IPS DF 4.7 (cell line): ENCODE data around the gene CELF4.

ENCODE experiments used
- DNase-seq: peaks from one replicate; pipeline ENCODE4 v3.0.0-alpha.2; 2013; ENCODE audit warnings: low spot score; ENCODE audit errors: extremely low read depth

CELF4 gene

GRCh38 chr18:37527395-37527794 lies 38.2 kb downstream of the CELF4 start:
- DNase-seq, result no peak

DNA sequence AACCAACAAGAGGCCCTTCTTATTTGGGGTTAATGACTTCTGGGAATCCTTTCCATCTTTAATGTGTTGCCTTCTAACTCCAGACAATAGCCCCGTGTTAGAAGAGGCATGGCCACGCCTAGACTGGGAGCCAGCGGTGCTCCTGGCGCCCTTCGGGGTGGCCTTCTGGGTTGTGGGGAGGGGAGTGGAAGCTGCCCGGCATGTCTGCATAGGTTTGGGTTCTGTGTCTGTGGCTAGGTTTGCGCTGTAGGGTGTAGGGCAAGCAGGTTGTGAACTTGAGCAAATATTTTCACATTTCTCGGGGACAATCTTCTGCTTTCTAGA lies 40.4 kb downstream of the CELF4 start:
- DNase-seq, result no peak

DNA sequence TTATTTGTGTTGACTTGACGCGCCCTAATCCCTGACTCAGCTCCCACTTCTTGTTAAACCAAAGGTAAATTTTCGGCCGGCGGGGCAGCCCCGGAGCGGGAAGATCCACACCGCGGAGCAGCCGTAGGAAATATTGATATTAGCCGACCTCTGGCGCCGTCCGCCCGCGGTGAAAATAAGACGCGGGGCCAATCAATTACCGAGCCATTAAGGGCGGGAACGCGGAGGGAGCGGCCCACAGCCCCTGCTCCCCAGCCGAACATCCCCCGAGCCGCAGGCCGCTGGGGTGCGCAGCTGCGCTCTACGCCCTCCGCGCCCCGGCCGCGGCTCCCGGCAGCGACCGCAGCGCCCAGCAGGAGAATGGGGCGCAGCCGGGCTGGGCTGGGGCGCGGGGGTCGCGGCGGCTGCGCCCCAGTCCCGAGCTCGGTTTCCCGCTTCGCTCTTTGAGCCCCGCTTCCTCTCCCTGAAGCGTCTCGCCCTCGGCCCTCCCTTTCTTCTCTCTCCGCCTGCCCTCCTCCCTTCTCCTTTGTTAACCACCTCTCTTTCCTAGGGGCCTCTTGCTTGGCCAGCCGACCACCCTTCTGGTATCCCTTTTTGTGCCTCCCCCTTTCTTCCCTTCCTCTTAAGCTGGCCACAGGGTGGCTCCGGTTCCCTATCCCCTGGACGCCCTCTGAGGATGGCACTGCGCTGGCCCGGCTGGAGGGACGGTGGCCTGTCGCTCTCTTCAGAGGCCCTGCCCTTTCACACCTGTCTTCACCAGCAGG lies 40.9 kb downstream of the CELF4 start:
- DNase-seq, result no peak

- DNase-seq, result no peak
These were observed 41.5 kb downstream of the CELF4 start for GRCh38 chr18:37524139-37524497.

GRCh38 chr18:37521510-37522465 lies 43.8 kb downstream of the CELF4 start:
- no peak for DNase-seq

DNA sequence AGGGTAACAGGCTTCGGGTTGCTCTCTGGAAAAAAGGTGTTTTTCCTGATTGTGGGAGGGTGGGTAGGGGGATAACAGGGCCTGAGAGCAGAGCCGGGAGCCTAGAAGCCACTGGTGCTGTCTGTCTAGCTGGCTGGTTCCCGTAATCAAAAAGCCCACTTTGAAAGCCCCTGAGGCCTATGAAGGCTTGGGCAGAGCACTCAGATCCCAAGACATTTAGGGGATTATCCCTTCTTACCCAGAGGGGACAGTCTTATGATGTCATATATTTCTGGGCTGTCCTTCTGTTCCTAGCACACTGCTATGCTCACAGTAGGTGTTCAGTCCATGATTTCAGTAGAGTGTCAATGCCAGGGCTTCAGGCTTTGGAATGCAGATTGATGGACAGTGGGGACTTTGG lies 45.1 kb downstream of the CELF4 start:
- no peak for DNase-seq

DNA sequence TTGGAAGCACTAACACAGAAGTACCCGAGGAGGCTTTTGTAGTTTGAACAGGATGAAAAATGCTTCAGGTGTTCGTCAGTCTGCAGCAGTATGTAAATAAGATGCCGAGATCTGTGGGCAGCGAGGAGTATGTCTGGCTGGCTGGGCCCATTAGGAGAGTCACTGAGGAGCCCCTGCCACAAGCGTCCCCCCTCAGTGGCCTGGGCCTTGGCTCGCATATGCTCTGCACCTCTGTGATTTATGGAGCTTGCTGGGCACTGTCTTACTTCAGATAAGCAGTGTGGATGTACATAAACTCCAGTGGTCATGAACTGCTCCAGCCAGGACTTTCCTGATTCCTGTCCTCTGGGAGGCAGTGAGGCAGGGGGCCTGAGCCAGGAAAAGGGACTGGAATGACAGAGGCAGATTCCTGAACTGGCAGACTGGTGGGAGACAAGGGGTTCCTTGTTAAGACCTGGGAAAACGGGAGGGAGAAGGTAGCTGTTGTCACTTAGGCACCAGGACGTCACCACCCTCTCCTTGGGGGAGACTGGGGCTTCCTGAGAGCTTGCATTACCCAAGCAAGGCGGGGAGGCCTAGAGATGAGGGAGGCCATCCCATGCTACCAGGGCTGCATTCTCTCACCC lies 46.0 kb downstream of the CELF4 start:
- DNase-seq, result no peak

- no peak for DNase-seq
These were observed 49.2 kb downstream of the CELF4 start for GRCh38 chr18:37516361-37516853.

DNA sequence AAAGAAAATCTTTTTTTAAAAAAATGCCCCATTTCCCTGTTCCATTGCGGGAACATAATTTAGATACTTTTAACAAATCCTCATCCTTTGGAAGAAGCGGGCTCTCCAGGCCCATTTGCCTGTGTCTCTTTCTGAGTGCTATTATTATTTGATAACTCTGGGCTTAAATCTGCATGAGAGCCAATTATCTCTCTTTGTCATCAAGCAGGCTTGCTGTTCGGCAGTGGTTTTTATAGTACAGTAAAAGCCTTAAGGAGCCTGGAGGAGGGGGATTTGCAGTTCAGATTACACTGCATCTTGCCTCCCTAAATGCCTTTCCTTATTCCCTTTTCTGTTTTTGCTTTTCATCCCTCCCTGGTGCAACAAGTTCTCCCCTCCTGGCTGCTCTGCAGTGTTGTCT lies 50.6 kb downstream of the CELF4 start:
- DNase-seq, result no peak

- no peak for DNase-seq
These were observed 53.2 kb downstream of the CELF4 start for GRCh38 chr18:37512400-37512799.

- no peak for DNase-seq
These were observed 53.8 kb downstream of the CELF4 start for GRCh38 chr18:37511721-37512298.

DNA sequence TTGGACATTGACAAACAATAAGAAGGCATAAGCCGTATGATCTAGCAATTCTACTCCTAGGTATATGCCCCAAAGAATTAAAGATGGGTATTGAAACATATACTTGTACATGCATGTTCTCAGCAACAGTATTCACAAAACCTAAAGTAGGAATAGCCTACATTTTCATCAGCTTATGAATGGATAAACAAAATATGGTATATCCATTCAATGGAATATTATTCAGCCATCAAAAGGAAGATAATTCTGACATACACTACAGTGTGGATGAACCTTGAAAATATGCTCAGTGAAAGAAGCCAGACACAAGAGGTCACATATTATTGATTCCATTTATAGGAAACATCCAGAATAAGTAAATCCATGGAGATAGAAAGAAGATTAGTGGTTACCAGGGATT lies 56.0 kb downstream of the CELF4 start:
- DNase-seq, result no peak

DNA sequence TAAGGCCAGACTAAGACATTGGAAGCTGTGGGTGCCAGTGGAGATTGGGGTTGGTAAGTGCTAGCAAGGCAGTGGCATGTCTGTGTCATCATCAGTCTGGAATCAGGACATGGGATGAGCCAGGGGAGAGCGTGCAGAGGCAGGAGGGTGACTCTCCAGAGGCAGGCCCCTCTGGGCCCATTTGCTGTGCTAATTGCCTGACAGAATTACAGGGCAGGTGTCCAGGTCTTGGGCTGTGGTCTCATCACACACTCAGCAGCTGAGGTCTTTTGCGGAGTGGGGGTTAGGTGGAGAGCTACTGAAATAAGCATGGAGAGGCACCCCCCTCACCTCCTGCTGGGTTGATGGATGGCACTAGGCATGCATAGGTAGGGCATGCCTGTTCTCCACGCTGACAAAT lies 57.4 kb downstream of the CELF4 start:
- no peak for DNase-seq

DNA sequence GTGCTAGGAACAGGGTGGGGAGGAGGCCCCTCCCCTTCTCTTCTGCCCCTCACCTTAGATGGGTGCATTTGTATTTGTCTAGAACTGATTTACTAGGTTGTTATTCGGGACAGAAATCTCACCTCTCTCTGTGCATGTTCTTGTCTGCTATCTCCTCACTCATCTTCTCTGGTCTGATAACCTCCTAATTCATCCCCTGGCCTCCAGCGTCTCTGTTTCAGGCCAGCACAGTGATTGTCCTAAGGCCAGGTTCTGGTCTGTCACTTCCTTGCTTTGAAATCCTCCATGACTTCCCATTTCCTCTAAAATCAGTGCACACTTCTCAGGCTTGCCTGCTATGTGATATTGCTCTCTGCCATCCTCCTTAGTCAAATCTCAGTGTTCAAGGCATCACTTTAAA lies 58.4 kb downstream of the CELF4 start:
- no peak for DNase-seq

DNA sequence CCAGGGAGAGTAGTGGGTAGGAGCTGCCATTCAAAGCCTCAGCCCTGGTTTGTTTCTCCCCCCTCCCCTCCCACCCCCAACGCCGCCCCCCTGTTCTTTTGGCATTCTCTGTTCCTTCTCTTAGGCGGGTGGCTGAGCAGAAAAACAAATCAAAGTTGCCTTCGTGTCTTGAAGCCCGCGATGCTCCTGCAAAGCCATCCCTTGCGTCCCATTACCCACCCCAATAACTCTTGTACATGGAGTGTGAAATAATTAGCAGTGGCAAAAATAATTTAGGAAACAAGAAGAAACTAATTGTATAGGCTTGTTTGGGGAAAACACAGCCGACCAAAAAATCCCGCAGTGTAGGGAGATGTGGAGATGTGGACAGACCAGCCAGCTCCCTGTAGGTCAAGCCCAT lies 59.6 kb downstream of the CELF4 start:
- no peak for DNase-seq

GRCh38 chr18:37505321-37505720 lies 60.3 kb downstream of the CELF4 start:
- DNase-seq, result no peak

GRCh38 chr18:37502601-37503000 lies 63.0 kb downstream of the CELF4 start:
- DNase-seq, result no peak

GRCh38 chr18:37502036-37502435 lies 63.6 kb downstream of the CELF4 start:
- DNase-seq, result no peak

DNA sequence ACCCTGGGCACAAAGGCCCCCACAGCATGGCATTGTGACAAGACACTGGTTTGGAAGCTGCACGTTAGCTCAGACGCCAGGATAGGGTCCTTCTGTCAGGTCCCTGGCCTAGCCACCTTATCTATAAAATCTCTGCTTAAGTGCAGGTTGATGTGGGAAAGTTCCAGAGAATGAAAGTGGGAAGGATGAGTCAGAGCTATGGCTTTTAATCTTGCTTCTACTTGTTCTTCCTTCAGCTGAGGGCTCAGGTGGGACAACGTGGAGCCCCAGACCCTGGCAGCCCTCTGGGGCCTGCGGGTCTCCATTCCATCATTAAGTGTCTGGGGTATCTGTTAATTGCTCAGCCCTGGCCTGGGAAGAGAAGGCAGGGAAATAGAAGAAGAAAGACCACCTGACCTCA lies 64.5 kb downstream of the CELF4 start:
- no peak for DNase-seq

GRCh38 chr18:37499913-37500312 lies 65.7 kb downstream of the CELF4 start:
- DNase-seq, result no peak

- DNase-seq, result no peak
These were observed 66.6 kb downstream of the CELF4 start for GRCh38 chr18:37499044-37499443.
